Measurements from ENCODE around the gene TNFRSF19. TPM values are rescaled to one million over a fixed set of nuclear protein-coding genes. Genes with fewer than 3 reads are reported as not detected.
A peak's percentile ranks its signal among the peaks of the same experiment; 100 is the strongest.

TNFRSF19 gene
- total and polyA plus RNA-seq, 12 donors: 17.8 to 49.6 (median 30.6) TPM

- Histone ChIP-seq H3K36me3 (peaks cover 0 to 71% (median 0%) of the 10 kb centered on the region in 9 donors), H3K4me3 (no peak overlapping the region), H3K9me3 (peaks cover 0 to 11% (median 0%) of the 10 kb centered on the region in 11 donors), H3K27ac (peak overlapping the region in 5 of 10 donors; percentile 16 to 64 (median 41)), H3K27me3 (no peaks in the 10 kb centered on the region), H3K4me1 (peaks cover 0 to 35% (median 25%) of the 10 kb centered on the region in 9 donors)
- ATAC-seq (peak in 6 of 8 donors; percentile 30 to 89 (median 50)), DNase-seq (no peak)
- WGBS, 2 donors: 31 to 41% methylated on average over 2 of the region's 2 CpGs
- intact Hi-C loops (cut with DNase I): no loop called here
- TF ChIP-seq CTCF (IDR thresholded peaks at IDR 0.05): no peak
These were observed 51.1 kb downstream of the TNFRSF19 start for GRCh38 chr13:23621316-23621645.

GRCh38 chr13:23622985-23623384 lies 52.8 kb downstream of the TNFRSF19 start:
- Histone ChIP-seq H3K4me1 (peaks cover 0 to 36% (median 28%) of the 10 kb centered on the region in 9 donors), H3K36me3 (peaks cover 0 to 69% (median 6%) of the 10 kb centered on the region in 9 donors), H3K27me3 (no peaks in the 10 kb centered on the region), H3K27ac (no peak overlapping the region), H3K9me3 (peaks cover 0 to 11% (median 0%) of the 10 kb centered on the region in 11 donors), H3K4me3 (no peak overlapping the region)
- TF ChIP-seq CTCF (IDR thresholded peaks at IDR 0.05): no peak
- intact Hi-C loops (cut with DNase I): no loop called here
- ATAC-seq: no peak
- DNase-seq: no peak
- WGBS, 2 donors: 94 to 95% methylated on average over 3 of the region's 3 CpGs

GRCh38 chr13:23623394-23623793 lies 53.2 kb downstream of the TNFRSF19 start:
- DNase-seq: no peak

GRCh38 chr13:23626700-23627099 lies 56.5 kb downstream of the TNFRSF19 start:
- H3K27me3 ChIP-seq: no peaks in the 10 kb centered on the region
- 51 to 82% methylated on average over 8 of the region's 8 CpGs for WGBS, 2 donors
- intact Hi-C loops (cut with DNase I): loop anchor here in 2 of 10 donors (2.0 kb wide), 2 partner anchors 34 to 46 kb away; no protein-coding TSS in a partner anchor
- H3K9me3 ChIP-seq: peaks cover 0 to 11% (median 0%) of the 10 kb centered on the region in 11 donors
- no peak overlapping the region for H3K4me3 ChIP-seq
- peak in 6 of 8 donors; percentile 33 to 81 (median 42) for ATAC-seq
- no peak for TF ChIP-seq CTCF (IDR thresholded peaks at IDR 0.05)
- peaks cover 0 to 51% (median 34%) of the 10 kb centered on the region in 9 donors for H3K4me1 ChIP-seq
- DNase-seq: no peak
- H3K27ac ChIP-seq: peak overlapping the region in 9 of 10 donors; percentile 23 to 69 (median 44)
- peaks cover 0 to 49% (median 3%) of the 10 kb centered on the region in 9 donors for H3K36me3 ChIP-seq

More at GRCh38 chr13:23623394-23623793, 53.2 kb downstream of the TNFRSF19 start:
- no peak for ATAC-seq
- Histone ChIP-seq H3K27me3 (no peaks in the 10 kb centered on the region), H3K4me3 (no peak overlapping the region), H3K4me1 (peaks cover 0 to 36% (median 29%) of the 10 kb centered on the region in 9 donors), H3K27ac (no peak overlapping the region), H3K9me3 (peaks cover 0 to 11% (median 0%) of the 10 kb centered on the region in 11 donors), H3K36me3 (peaks cover 0 to 69% (median 6%) of the 10 kb centered on the region in 9 donors)
- WGBS, 2 donors: 93 to 95% methylated on average over 3 of the region's 3 CpGs
- TF ChIP-seq CTCF (IDR thresholded peaks at IDR 0.05): no peak
- intact Hi-C loops (cut with DNase I): no loop called here
